Right ventricle myocardium inferior (tissue), 1 donor: ENCODE measurements around the gene GPR155. TPM values are rescaled to one million over a fixed set of nuclear protein-coding genes. Genes with fewer than 3 reads are reported as not detected.
"Not testable (repeated sequence)": the region's sequence is repeated elsewhere in the genome, so short reads cannot be mapped to it uniquely, and the experiment has no call there.

ENCODE experiments used
- ATAC-seq: fragments of 200-7000 bp; cut with Tn5 transposase; one replicate; pipeline ENCODE4 v1.9.1; 2020; ENCODE audit warnings: mild to moderate bottlenecking, moderate library complexity
- DNase-seq: peaks from one replicate; pipeline ENCODE4 v3.0.0; 2021; ENCODE audit errors: missing footprints
- intact Hi-C: fragments of 100-400 bp; cut with DNase I; formaldehyde crosslinking; loops from one replicate; pipeline ENCODE4 v1.11.0; 2022
- total RNA-seq: library from RNA; stranded (reverse); fragmentation: NEBNext Ultra II Directional; extraction: Animal tissue kit (Norgen Biotek cat#: 25700); gene quantifications from one replicate; pipeline ENCODE4 v1.2.1, GENCODE V29; 2021
- donor health status: DM: no; HTN: yes; CAD: no; lungs with severe emphysema.

Gene GPR155
- total RNA-seq, 1 donor from 2014 or later, result 14.0 TPM

- intact Hi-C loops, result no loop called here
- ATAC-seq, result no peak
These were observed 6.9 kb upstream of the GPR155 start for GRCh38 chr2:174493549-174494331.

GRCh38 chr2:174492963-174493431 is 6.2 kb upstream of the GPR155 start:
- ATAC-seq (peak; percentile 10), DNase-seq (no peak)
- intact Hi-C loops, result no loop called here

More at GRCh38 chr2:174493549-174494331, 6.9 kb upstream of the GPR155 start:
- DNase-seq, result no peak

- intact Hi-C loops, result no loop called here
- DNase-seq (no peak), ATAC-seq (no peak)
These were observed 5.1 kb upstream of the GPR155 start for GRCh38 chr2:174491947-174492346.

- intact Hi-C loops, result no loop called here
- ATAC-seq (no peak), DNase-seq (no peak)
These were observed 3.2 kb upstream of the GPR155 start for GRCh38 chr2:174490051-174490450.

GRCh38 chr2:174489520-174489919 is 2.7 kb upstream of the GPR155 start:
- DNase-seq, intact Hi-C loops, ATAC-seq: not testable (repeated sequence)

GRCh38 chr2:174487820-174488162 is 962 bp upstream of the GPR155 start:
- no peak for DNase-seq
- ATAC-seq, result no peak
- intact Hi-C loops, result loop anchor here (2.0 kb wide), 1 partner anchor 75 kb away; no protein-coding TSS in a partner anchor

GRCh38 chr2:174487108-174487819 is 435 bp upstream of the GPR155 start:
- DNase-seq (peak; percentile 100), ATAC-seq (peak; percentile 100)
- intact Hi-C loops, result loop anchor here (2.0 kb wide), 1 partner anchor 76 kb away; no protein-coding TSS in a partner anchor

- ATAC-seq, result no peak
- DNase-seq, result no peak
- intact Hi-C loops, result loop anchor here (2.0 kb wide), 1 partner anchor 77 kb away; no protein-coding TSS in a partner anchor
These were observed 854 bp downstream of the GPR155 start for GRCh38 chr2:174485788-174486562.

GRCh38 chr2:174485045-174485444 is 1.8 kb downstream of the GPR155 start:
- intact Hi-C loops, ATAC-seq, DNase-seq: not testable (repeated sequence)

GRCh38 chr2:174484573-174484972 is 2.3 kb downstream of the GPR155 start:
- intact Hi-C loops, result no loop called here
- ATAC-seq (no peak), DNase-seq (no peak)

- ATAC-seq, result no peak
- no peak for DNase-seq
- intact Hi-C loops, result no loop called here
These were observed 4.0 kb downstream of the GPR155 start for GRCh38 chr2:174482854-174483253.

- ATAC-seq (no peak), DNase-seq (no peak)
- intact Hi-C loops, result no loop called here
These were observed 9.1 kb downstream of the GPR155 start for GRCh38 chr2:174477759-174478158.

GRCh38 chr2:174473796-174474195 is 13.0 kb downstream of the GPR155 start:
- DNase-seq (no peak), ATAC-seq (no peak)
- intact Hi-C loops, result no loop called here

GRCh38 chr2:174465327-174465726 is 21.5 kb downstream of the GPR155 start:
- DNase-seq (no peak), ATAC-seq (no peak)

GRCh38 chr2:174461221-174461620 is 25.6 kb downstream of the GPR155 start:
- DNase-seq (no peak), ATAC-seq (no peak)
- intact Hi-C loops, result loop anchor here (5.0 kb wide), 2 partner anchors 61 to 226 kb away; no protein-coding TSS in a partner anchor

More at GRCh38 chr2:174465327-174465726, 21.5 kb downstream of the GPR155 start:
- intact Hi-C loops, result no loop called here

- intact Hi-C loops, result no loop called here
- ATAC-seq, result no peak
- no peak for DNase-seq
These were observed 32.3 kb downstream of the GPR155 start for GRCh38 chr2:174454566-174454965.

GRCh38 chr2:174450021-174450816 is 36.6 kb downstream of the GPR155 start:
- DNase-seq, result no peak
- ATAC-seq, result no peak
- intact Hi-C loops, result no loop called here

GRCh38 chr2:174449033-174449432 is 37.8 kb downstream of the GPR155 start:
- ATAC-seq (no peak), DNase-seq (no peak)
- intact Hi-C loops, result no loop called here
